Globus pallidus (tissue), 1 donor: Measurements from ENCODE around the gene WIPI1.
"Not testable (repeated sequence)": the region's sequence is repeated elsewhere in the genome, so short reads cannot be mapped to it uniquely, and the experiment has no call there.

Source experiments
- DNase-seq: peaks from one replicate; pipeline ENCODE4 v3.0.0-alpha.2; 2015; ENCODE audit warnings: low spot score

WIPI1 gene

DNA sequence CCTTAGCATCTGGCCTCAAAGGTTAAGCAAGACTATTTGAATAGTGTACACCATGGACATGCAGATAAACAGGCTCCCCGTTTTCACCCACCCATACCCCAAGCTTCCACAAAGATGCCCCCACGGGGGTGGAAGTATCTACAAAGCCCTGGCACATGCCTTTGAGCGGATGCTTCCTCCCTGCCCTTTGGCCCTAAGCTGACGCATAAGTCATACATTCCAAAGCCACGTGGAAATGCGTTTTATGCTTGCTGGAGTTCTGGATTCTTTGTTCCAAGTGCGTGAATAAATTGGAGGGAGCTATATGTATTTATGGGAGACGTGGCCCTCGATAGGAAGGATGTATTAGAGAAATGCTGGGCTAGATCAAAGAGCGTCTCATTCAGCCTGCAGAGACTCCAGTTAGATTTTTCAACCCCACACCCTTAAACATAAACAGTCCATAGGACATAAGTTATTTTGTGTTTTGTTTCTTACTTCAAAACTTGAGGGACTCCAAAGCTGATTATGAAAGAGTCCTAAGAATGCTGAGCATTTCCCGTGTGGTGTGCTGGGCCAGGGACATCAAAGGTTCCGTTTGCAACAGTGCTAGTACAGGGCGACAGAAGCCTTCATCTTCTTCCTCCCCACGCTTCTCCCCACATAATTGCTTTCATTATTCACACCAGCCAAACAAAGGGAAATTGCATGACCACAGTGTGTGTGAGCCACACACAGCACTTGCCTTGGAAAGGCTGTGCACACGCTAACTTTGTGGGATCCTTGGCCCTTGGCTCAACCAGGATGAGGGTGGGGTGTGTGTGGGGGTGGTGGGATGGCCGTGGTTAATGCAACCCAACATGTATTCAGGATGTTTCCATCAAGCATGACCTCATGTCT is 73.6 kb downstream of the WIPI1 start:
- no peak for DNase-seq

DNA sequence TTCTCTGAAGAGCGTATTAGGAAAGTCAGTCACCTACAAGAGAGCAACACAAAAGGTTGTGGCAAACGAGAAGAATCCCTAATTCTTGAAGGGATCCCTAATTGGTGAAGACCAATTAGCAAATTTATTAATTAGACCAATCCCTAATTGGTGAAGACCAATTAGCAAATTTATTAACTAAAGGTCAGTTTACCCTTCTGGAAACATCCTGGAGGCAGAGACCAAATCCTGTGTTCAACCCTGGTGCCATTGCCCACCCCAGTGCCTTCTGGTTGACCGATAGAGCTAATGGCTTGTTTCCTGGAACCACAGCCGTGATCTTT is 74.2 kb downstream of the WIPI1 start:
- DNase-seq, result no peak

DNA sequence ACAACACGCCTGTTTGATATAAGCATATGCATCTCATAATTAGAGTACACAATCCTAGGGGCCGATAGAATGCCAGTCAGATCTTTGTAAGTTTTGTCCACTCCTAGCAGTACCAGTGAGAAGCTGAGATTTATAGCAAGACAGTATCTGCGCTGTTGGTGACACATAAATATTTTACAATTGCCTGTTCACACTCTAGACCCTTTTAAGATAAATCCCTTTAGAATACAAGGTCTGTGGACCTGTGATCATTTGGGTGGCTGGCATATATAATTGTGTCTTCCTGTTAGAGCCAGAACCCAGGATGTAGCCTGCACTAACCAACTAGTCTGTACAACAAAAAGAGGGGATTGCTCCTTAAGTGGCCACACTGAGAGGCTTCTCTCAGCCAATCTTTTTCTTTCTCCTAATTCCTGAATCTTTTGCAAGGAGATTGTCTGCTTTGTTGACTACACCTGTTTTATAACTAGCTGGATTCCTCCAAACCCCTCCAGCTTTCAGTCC is 74.7 kb downstream of the WIPI1 start:
- no peak for DNase-seq

DNA sequence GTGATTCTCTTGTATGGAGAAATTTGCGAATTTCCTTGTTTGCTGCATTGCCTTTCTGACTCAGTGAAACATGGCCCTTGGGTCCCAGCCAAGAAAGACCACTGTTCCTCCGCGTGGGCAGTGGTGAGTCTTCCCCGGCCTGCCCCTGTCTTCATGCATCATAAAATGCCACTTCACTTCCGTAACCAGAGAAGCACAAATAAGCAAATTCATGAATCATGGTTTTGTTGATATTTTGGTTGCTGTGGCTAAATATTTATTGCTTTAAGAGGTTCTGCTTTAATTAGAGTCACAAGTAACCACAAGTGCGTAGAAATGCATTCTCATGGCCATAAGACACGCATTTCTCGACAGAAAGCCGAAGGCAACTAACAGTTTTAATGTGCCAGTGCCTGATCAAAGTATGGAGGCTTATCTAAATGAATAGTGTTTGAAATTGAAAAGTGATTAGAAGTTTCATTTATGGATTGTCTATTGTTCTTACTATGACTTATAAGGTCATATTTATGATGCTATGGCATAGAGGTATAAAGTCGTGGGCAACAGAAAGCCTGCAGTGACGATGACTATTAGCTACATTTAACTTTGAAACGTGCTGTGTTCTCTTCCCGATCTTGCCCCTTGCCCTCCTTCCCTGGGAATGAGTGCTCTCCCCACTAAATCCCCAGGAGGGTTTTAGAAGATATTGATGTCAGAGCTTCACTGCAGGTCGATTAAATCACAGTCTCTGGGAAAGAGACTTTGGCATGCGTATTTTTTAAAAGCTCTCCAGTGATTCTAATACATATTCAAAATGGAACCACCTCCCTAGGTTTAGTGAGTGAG is 76.0 kb downstream of the WIPI1 start:
- no peak for DNase-seq

DNA sequence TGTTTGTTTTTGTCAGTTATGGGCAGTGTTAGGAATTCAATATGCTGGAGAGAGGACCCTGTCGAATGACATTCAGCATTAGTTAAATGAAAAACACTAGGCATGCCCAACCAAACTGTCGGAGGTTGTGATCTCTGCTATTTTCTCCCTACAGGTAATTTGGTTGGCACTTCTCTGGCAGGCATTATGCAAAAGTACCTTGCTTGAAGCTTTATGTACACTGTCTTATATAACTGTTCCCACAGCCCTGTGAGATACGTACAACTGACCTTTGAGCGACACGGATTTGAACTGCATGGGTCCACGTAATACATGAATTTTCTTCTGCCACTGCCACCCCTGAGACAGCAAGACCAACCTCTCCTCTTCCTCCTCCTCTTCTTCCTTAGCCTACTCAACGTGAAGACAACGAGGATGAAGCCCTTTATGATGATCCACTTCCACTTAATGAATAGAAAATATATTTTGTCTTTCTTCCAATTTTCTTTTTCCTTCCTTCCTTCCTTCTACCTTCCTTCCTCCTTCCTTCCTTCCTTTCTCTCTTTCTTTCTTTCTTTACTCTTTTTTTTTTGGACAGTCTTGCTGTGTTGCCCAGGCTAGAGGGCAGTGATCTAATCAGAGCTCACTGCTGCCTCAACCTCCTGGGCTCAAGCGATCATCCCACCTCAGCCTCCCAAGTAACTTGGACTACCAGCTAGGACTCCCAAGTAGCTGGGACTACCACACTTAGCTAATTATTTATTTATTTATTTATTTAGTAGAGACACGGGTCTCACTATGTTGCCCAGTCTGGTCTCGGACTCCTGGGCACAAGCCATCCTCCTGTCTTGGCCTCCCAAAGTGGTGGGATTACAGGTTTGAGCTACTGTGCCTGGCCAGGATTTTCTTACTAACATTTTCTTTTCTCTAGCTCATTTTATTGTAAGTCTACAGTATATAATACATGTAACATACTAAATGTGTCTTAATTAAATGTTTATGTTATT is 77.3 kb downstream of the WIPI1 start:
- DNase-seq, result no peak

DNA sequence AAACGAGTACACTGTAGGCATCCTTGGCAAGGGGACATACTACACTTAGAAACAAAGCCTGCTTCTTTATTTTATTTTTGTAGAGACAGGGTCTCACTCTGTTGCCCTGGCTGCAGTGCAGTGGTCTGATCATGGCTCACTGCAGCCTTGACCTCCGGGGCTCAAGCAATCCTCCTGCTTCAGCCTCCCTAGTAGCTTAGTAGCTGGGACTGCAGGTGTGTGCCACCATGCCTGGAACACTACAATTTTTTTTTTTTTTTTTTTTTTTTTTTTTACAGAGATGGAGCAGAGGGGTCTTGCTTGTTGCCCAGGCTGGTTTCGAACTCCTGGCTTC is 78.2 kb downstream of the WIPI1 start:
- DNase-seq, result no peak

DNA sequence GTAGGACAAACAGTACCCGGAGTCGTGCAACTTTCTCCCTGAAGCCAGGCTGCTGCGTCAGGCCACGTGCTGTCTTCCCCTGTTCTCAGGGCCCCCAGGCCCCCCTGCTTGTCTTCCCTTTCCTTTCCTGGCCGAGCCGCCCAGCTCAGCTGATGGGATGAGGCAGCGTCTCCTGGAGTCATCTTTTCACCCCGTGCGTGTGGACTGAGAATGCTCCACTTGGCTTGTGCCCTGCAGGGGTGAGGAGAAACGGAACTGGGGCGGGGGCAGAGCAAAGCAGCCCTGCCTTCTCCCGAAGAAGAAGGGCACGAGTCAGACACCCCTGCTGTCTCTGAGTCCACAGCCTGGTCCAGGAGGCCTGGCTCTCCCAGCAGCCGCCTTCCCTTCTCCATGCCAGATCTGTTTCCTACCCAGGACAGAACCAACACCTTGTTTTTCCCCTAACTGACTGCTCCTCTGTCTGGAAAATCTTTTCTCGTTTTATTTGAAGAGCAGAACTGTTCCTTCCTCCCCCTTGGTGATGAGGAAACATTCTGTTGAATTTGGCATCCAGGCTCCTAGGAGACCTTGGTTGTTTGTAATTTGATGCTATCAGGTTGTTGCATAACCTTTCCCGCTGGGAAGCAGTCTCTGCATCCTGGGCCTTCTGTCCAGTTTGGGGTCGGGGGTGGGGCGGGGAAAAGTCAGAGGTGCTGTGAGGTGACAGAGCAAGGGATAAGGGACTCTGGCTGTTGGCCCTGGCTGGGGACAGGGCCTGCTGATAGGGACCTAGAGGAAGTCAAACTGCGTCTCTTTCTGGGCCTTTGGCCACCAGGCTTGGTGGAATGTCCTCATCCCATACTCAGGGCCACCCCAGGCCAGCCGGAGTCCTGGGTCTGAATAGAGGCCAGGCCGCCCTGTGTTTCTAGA is 78.8 kb downstream of the WIPI1 start:
- peak; percentile 35 for DNase-seq

DNA sequence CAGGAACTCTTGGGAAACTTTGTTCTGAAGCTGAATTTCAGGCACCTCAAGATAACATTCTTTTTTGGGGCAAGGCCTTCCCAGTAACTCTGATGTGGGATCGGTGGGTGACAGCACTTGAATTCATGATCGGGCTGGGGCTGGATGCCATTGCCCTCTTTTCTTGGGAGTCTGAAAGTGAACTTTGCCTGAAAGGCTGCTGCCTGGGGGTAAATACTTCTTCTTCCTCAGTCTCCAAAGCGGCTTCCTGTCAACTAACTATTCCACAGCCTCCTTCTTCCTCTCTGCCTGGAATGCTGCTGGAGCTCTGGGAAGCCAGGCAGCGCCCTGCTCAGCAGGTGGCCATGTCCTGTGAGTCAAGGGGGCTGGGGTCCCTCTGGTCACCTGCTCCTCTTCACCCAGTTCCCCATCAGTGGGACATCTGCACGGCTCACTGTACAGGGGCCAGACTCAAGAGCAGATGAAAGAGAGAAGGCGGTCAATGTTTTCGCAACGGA is 79.5 kb downstream of the WIPI1 start:
- DNase-seq, result no peak

DNA sequence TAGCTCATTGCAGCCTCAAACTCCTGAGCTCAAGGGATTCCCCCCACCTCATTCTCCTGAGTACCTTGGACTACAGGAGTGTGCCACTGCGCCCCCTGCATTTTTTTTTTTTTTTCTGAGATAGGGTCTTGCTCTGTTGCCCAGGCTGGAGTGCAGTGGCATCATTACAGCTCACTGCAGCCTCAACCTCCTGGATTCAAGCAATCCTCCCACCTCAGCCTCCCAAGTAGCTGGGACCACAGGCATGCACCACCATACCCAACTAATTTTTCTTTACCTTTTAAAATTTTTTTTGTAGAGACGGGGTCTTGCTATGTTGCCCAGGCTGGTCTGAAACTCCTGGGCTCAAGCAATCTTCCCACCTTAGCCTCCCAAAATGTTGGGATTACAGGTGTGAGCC is 81.1 kb downstream of the WIPI1 start:
- not testable (repeated sequence) for DNase-seq

DNA sequence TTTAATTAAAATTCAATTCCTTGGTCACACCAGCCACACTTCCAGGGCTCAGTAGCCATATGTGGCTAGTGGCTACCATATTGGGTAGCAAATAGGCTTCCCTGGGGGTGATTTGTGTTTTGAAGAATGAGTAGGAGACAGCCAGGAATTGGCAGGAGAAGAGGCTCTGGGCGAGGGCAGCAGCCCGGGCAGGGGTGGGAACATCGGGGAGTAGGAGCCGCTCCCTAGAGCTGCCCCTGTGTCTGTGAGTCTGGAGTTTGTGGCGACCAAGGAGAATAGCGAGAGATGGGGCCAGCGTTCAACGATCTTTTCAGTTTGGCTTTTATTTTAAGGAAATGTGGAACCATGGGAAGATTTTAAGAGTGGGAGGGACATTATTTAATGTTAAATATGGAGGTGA is 81.7 kb downstream of the WIPI1 start:
- DNase-seq, result no peak
